Activated T-cell treated with anti-CD3 and anti-CD28 coated beads for 1 hour (primary cell): Measurements from ENCODE around the gene VEGFD.
"Not testable (repeated sequence)": the region's sequence is repeated elsewhere in the genome, so short reads cannot be mapped to it uniquely, and the experiment has no call there.

Experiments used
- DNase-seq: peaks from one replicate; pipeline ENCODE4 v3.0.0-alpha.2; 2020; ENCODE audit warnings: low read depth

VEGFD gene

DNA sequence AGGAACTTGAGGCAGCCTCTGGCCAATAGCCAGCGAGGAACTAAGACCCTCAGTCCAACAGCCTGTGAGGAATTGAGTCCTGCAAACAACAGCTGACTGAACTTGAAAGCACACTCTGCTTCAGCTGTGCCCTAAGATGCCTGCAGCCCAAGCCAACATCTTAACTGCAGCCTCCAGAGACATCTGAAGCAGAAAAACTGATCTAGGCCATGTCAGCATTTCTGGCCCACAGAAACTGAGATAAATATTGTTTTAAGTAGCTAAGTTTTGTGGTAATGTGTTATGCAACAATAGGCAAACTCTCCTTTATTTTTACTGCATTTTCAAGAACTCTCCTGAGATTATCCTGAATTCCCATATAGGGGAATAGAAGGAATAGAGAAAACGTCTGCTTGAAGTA lies 24.5 kb downstream of the VEGFD start:
- DNase-seq, result no peak

DNA sequence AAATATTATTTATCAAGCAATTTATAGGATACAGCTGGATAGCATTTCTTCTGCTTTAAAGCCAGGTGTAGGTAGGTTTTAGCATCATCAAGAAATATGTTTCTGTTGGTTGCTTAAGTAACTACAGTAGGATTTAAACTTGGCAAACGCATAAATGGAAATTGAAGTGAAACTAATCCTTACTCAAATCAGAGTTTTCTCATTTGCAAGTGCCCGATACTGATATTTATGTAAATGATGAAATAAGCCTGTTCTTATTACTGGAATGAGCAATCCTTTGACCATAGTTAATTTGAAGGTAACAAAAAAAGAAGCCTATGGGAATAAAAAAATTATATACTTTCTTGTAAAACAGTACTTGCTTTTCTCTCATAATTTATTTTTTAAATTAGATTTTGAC lies 25.7 kb downstream of the VEGFD start:
- DNase-seq, result no peak

DNA sequence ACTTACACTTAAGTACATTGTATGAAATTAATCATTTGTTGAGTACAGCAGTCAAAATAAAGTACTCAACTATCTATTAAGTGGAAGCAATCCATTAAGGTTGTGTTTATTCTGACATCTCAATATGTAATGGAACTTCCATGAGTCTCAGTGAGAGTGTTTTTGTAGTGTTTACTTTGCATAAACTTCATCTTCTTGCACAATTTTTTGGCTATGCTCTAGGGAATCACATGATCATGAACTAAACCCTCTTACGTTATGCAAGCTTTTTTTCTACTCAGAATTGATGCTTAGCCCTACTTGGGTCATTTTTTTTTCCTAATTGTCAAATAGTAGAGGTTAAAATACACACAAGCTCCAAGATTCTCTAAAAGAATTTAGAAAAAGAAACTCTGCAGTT lies 27.8 kb downstream of the VEGFD start:
- DNase-seq, result no peak

DNA sequence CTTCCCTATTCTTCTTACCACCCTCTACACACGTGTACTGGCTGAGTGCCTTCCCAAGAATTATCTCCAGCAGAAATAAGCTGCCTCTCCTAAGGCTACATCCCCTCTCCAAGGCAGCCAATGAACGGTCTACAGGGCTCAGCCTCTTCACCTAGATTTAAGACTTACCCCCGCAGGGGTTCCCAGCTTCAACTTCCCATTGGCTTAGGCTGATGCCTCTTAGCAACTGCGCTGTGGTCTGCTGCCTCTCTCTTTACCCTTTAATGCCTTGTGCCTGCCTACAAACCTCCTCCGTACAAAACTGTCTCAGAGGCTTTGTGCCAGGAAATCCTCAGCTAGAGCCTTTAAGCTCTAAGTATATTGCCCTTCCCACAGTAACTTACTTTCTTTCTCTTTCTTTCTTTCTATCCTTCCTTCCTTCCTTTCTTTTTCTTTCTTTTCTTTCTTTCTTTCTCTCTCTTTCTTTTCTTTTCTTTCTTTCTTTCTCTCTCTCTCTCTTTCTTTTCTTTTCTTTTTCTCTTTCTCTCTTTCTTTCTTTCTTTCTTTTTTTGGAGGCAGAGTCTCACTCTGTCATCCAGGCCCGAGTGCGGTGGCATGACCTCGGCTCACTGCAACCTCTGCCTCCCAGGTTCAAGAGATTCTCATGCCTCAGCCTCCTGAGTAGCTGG lies 33.8 kb downstream of the VEGFD start:
- no peak for DNase-seq

DNA sequence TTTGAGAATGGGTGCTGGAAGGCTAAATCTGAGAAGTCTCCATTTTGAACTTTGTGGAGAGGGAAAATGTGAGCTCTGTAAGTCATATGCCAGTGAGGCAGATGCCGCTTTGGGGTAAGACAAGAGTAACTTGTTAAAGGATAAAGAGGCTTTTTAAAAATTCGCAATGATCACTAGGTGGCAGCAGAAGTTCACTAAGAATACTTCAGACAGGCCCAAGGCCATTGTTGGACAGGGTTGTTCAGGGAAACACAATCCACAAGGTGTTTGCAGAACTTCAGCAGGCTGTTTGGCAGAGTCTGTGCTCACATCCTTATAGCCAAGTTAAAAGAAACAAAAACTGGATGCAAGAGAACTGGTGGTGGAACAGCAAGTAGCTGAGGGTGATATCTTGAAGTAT lies 35.2 kb downstream of the VEGFD start:
- no peak for DNase-seq

DNA sequence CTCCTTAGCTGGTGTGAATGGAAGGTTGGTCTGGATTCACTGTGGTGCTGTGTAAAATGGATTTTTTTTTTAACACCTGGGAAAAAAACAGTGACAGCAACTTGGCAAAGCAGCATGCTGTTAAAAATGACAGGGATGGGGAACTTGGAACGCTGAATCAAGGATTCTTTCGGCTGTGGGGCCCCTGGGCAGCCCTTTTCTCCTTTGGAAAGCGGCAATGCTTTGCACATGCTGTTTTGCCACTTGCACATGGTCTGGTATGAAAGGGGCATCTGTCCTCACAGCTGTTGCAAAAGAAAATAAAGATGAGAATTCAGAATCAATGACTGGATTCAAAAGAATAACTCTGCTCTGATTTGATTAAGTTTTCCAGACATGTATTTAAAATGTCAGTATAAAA lies 38.2 kb downstream of the VEGFD start:
- DNase-seq, result no peak

DNA sequence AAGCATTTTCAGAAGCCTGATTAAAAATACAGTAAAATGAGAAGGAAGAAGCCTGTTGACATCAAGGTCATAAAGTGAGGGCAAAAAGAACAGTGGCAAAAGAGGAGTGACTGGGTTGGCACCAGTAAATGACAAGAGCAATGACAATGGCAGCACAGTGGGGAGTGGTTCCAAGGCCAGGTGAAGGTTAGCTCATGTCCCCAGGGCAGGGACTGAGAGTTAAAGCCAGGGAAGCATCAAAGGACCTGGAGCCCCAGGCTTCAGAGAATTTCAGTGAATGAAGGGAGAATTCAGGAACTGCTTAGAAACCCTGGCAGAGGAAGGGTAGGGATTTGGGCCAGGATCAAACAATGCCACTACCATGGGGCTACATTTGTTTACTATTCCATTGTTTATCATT lies 40.1 kb downstream of the VEGFD start:
- no peak for DNase-seq

DNA sequence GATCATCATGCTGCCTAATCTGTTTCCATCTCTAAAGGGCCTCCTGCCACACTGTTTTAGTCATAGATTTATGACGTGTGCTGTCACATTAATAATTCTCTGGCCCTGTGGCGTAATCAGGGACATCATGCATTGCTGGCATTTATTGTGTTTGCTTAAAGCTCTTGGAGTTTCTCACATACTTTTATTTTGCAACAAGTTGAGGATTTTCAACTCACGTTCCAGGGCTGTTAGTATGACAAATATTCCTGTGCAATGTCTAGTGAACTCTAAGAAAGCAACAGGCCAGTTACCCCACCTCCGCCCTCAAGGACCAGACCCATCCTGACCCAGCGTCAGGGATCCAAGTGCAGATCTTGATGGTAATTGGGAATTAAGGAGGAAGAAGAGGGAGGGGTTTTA lies 41.1 kb downstream of the VEGFD start:
- no peak for DNase-seq

DNA sequence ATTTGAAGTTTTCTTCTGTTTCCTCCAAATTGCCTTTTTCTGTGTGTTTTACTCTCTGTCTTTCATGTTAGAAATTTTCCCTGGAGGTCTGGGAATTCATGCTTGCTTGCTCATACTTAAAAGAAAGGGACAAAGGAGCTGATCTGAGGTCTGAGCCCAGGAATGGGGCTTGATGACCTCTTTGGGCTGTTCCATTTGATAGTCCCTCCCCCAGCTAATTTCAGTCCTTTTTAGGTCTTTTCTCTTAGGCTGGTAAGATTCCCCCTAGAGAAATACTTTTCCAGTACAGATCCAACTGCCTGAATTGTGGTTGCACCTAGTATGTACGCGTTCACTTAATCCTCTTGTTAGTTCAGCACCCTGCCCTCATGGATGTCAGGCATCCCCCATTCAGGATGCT lies 43.3 kb downstream of the VEGFD start:
- DNase-seq, result no peak

DNA sequence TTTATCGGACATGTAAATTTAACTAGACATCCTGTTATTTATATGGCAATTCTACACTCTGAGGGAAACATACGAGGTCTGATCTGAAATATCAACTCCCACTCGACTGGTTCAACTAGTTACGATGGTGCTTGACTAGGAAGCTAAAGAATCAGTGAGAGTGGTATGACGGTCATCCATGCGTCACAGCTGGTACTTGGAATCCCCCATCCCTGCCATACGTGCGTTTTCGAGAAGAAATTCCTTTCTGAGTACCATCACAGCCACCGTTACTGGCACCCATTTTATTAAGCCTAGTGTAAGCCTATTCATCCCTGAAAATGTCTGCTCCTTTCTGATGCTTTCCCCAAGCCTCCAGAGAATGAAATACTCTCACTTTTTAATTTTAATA lies 48.2 kb downstream of the VEGFD start:
- DNase-seq, result no peak

DNA sequence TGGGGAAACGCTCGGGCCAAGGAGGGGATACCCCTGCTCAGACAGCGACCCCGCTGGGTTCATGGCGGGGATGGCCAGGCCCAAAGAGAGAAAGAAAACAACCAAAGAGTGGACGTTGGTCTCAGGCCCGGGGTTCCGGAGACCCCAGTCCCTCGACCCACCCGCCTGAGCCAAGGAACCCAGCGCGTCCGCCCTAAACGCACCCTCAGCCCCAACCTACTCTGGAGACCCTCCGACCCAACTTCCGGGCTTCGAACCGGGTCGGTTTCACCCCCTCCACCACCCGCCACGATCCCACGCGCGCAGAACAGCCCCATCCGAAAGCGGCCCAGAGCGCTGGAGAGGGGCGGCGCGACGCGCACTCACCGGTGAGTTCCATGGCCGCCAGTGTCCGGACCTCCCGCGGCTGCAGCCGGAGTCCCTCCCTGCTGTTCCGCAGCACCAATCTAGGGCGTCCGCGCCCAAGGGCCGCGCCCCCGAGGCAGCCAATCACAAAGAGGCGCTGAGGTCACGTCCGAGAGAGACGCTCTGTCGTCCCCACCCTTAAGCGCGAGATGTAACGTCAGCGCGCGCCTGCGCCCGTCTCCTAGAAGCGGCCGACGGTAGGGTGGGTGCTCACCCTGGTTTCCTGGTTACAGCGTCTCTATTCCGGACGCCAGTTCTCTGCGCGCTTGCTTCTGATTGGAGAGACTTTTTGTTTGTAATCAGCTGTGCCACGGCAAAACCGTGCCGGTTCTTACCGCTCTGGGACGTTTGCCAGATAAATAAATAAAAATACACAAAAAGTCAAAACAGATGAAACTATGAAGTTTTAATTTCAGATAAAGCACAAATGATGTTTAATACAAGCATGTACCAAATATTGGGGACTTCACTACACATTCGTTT lies 48.8 kb downstream of the VEGFD start, which contains the start of gene PIGA:
Gene PIGA (minus strand): TSS at position 389 of the 888 bp plus-strand sequence. CDS start 3,593 bp downstream, outside the sequence.
- DNase-seq, result peak; percentile 76

DNA sequence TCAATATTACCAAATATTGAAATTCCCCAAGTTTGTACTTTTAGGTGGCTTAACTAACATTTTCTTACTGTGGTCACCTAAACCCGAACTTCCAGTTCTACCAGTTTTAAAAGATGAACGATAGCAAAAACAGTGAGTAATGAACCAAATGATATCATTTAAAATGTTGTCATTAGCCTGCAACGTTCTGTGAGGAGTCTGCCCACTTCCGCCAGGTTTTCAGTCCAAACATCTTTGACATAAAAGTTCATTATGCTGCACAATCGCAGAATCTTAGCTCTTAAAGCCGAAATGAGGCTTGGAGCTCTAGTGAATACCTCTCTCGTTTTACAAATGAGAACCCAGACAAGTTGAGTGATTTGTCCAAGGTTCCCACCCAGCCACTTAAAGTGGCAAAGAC lies 49.7 kb downstream of the VEGFD start:
- DNase-seq, result no peak

DNA sequence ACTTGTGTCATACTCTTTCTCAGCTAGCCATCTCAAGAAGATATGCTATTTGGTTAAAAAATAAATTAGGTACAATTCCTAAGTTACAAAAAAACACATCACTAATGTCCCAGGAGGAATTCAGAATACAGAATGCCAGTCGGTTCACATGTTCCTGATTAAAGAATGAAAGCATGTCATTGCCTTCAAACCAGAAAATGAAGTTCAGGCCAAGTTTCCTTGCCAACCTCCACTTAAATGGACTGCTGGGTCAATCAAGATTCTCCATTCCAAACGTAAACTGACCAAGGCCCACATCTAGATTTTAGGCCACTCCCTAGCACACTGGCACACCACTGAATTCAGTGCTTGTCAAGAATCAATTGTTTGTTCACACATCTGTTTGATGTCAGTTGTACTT lies 55.4 kb downstream of the VEGFD start:
- no peak for DNase-seq

DNA sequence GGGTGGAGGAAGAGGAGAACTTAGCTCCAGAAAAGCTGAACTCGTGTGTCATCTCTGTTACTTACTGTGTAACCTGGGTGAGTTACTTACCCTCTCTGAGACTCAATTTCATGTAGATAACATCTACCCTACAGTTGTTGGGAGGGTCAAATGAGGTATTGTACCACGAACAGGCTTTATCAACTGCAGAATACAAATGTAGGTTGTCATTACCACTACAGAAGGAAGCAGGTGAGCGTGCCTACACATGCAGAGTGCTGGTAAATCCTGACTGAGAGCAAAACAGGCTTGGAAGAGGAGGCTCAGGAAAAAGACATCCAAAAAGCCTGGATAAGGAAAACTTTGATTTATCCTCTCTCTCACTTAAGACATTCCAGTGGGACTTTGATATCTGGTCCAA lies 56.1 kb downstream of the VEGFD start:
- DNase-seq, result no peak

DNA sequence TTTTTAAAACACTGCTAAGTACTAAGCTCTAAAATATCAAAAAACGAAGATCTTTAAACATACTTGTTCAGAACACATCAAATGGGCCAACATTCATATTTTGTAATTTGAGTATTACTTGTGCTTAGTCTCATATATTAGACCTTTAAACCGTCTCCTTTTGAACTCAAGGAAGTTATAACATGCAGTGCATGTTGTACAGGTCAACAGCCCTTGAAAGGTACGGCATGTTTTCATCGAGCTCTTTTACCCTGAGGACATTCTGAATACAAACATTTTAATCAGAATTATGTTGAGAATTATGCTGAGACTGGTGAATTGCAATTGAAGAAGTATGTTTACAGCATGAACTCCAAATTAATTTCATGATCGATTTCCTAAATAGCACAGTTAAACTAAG lies 61.7 kb downstream of the VEGFD start:
- DNase-seq, result no peak

DNA sequence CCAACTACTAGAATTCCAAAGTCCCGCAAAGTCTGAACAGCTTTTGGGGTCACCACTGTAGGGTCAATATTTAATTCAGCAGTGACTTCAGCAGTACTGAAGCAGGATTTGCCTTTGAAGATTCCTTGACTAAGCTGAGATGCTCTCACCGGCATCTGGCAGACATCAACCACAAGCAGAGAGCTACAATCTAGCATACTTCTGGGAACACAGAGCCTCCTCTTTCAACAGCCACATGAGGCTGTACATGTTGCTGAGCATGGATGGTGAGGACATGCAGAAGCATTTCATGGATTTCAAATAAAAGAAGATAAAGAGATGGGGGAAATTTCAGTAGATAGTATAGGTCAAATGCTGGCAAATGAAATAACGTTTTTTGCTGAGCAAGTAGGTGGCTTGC lies 62.1 kb downstream of the VEGFD start:
- no peak for DNase-seq

DNA sequence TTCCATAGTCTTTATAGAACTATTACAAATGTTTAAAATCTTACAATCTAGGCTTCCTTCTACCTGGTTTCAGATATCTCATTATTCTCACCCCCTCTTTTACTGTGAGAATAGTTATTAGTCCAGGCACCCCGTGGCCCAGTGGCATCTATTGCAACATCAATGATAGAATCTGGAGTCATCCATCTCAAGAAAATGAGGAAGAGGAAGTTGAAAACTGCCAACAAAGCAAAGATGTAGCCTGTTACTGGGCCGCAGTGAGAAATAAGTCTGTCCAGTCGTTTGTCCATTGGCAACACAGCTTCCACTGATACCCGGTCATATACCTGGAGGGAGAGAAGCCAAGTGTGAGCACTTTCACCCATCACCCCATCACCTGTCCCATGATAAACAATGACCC lies 62.8 kb downstream of the VEGFD start:
- DNase-seq, result no peak

DNA sequence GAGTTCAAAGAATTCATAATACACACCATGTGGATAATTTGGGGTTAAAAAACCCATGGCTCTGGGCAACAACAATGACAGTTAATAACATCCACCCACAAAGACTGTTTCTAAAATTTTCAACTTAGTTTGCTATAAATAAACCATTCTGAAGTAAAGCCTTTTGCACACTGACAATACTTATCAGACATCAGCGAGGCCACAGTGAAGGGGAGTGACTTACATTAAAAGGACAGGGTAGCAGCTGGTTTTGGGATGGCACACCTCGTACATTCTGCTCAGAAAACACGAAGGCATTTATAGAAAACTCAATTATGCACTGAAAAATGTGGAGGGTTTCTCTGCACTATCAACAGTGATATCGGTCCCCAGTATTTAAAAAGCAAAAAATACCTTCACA lies 63.9 kb downstream of the VEGFD start:
- no peak for DNase-seq

DNA sequence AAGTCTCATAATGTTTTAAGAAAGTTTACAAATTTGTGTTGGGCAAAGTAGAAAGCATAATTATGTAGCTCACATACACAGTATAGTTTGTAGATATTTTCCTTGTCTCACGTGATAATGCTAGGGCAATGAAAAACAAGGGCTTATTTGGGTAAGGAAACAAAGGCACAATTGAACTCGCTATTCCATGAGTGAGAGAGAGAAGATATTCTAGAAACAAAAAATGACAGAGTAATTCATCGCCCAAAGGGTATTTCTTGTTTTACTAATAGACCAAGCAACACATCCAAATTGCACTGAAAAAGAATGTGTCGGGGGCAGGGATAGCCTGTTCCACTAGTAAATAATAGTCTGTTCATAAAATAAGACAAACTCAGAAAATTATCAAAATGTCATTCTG lies 65.1 kb downstream of the VEGFD start:
- no peak for DNase-seq

DNA sequence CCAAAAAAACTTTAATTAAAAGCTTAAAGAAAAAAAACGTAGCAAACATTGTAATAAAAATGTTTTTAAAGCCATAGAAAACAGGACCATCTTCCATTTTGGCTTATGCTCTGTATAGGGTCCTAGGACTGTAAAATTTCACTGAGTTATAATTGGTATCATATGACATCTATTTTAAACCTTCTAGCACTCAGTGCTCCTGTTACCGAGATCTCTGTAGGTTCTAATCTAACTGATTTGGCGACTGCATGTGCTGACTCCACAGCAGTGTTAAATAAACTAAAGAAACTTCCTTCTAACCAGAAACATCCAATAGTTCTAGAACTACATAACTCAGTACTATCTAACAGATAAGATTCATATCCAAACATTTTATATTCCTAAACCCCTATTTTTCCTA lies 68.7 kb downstream of the VEGFD start, which contains the start of gene ASB11:
Gene ASB11 (minus strand): TSS at position 132 of the 400 bp plus-strand sequence. CDS start 35 bp downstream, at position 97.
- no peak for DNase-seq

DNA sequence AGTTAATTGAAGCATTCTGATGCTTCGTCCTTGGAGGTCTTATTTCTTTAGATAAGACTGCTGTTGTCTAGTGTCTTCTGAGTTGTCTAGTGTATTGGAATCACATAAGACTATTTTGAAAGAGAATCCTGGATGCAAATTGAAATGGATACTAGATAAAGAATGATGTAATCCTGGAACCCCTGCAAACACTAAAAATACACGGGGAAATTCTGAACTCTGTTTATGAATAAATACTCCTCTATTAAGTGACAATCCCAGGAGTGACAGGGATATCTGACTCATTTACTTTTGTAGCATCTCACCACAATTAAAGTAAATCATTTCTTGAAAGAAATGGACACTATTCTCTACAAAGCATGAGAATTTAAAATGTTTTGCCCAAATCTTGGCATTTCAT lies 69.7 kb downstream of the VEGFD start:
- DNase-seq, result no peak

DNA sequence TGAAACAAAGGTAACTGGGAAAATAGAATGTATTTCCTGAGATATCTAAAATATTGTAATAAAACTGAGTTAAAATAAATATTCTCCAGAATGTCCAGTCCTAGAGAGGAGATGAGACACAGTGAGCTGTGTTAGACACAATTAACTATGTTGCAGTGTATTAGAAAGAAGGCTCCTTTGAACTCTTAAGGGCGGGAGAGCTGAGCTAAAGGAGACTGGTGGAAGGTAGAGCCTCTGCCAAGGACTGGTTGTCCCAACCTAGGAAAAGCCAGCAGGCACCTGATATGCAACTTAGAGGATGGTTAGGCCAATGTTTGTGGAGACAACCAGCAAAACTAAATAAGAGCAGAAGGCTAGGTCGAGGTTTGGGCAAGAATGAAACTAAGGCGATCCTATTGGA lies 73.1 kb downstream of the VEGFD start:
- DNase-seq, result no peak

DNA sequence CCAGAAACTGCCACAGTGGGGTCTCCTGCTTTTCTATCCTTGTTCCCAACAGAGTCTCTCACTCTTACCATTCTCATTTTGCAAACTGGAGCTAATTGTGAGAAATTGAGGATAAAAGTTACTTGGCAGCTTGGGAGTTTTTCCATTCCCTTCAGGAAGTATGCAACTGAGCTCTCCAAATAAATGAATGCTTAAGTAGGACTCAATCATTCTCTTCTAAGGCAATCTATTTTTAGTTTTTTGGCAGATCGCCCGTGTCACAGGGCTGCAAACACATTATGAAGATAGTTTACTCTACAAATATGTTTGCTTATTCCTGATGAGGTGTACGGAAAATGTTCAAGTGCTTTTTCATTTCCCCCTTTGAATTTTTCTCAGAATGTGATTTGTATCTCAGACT lies 74.1 kb downstream of the VEGFD start:
- no peak for DNase-seq

DNA sequence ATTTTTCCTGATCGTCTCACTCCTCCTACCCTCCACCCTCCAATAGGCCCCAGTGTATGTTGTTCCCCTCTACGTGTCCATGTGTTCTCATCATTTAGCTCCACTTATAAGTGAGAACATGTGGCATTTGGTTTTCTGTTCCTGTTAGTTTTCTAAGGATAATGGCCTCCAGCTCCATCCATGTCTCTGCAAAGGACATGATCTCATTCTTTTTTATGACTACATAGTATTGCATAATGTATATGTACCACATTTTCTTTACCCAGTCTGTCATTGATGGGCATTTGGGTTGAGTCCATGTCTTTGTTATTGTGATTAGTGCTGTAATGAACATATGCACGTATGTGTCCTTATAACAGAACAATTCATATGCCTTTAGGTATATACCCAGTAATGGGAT lies 78.3 kb downstream of the VEGFD start:
- not testable (repeated sequence) for DNase-seq
